Right lobe of liver (tissue), 4 donors: ENCODE results near the gene GNGT2.

ENCODE experiments used
- CTCF ChIP-seq, 4 donors: fragments of 200-600 bp in 3 of 4; fragments of 450-650 bp in 1 of 4; IDR thresholded peaks; one replicate each; pipeline versions ENCODE4 v1.5.1 to v1.8.0; 2016 to 2022; ENCODE audit warnings: antibody characterized with exemption in 4 of 4, mild to moderate bottlenecking in 2 of 4
- POLR2A ChIP-seq: fragments of 450-650 bp; IDR thresholded peaks from one replicate; pipeline ENCODE4 v1.6.1; 2017; ENCODE audit warnings: antibody characterized with exemption, mild to moderate bottlenecking
- donor health status: DM: no; HTN: no; CAD: no.
- donor health status: DM: no; HTN: no; CAD: no.
- donor health status: DM: no; HTN: yes; CAD: no.

- TF ChIP-seq POLR2A = no peak
- TF ChIP-seq CTCF (IDR thresholded peaks at IDR 0.05) = no peak
These were observed 47.5 kb downstream of the GNGT2 start for GRCh38 chr17:49162866-49163265.
